GM12878 (cell line): ENCODE measurements around the gene ATRNL1. TPM values are rescaled to one million over a fixed set of nuclear protein-coding genes. Genes with fewer than 3 reads are reported as not detected.

Source experiments
- ATAC-seq: fragments of 200-7000 bp; cut with Tn5 transposase; 3 replicates; pipeline ENCODE4 v1.9.1; 2020; ENCODE audit warnings: mild to moderate bottlenecking, moderate library complexity
- BruUV-seq: library from RNA; stranded (reverse); fragments of 400-500 nt; replicated peaks from 2 replicates; lab custom pipeline; 2021; lab: Mats Ljungman, UMichigan
- CTCF ChIA-PET: fragments of 300-600 bp; sonication (Branson Sonifier 250); formaldehyde crosslinking; extraction: SDS; loops from one replicate; lab custom pipeline; 2021; ENCODE audit warnings: inconsistent platforms; lab: Yijun Ruan, JAX
- POLR2A ChIA-PET: fragments of 350-600 bp; formaldehyde crosslinking; extraction: SDS; loops from one replicate; lab custom pipeline; 2021; ENCODE audit warnings: inconsistent platforms; lab: Charles Lee
- RAD21 ChIA-PET: fragments of 300-600 bp; sonication (Branson Sonifier 250); formaldehyde crosslinking; loops from one replicate; lab custom pipeline; 2023; ENCODE audit warnings: antibody characterized with exemption; ENCODE audit not compliant: unreplicated experiment; lab: Charles Lee
- SMC1A ChIA-PET: fragments of 300-600 bp; sonication (Branson Sonifier 250); formaldehyde crosslinking; loops from one replicate; lab custom pipeline; 2023; ENCODE audit not compliant: unreplicated experiment, uncharacterized antibody; lab: Charles Lee
- DNase-seq: peaks from one replicate; pipeline ENCODE4 v3.0.0-alpha.2; 2011; ENCODE audit warnings: low read depth, low spot score
- FAIRE-seq: peaks from 3 replicates; lab custom pipeline; 2011; peaks lifted over from hg19 to GRCh38; lab: Jason Lieb, UNC
- H2AFZ ChIP-seq: 2 replicates; pipeline ENCODE4 v1.6.0; 2011; ENCODE audit warnings: low read depth, low read length, control low read depth; ENCODE audit not compliant: control insufficient read depth
- H3K27ac ChIP-seq: 2 replicates; pipeline ENCODE4 v1.5.1; 2011; ENCODE audit warnings: control low read depth; ENCODE audit not compliant: control insufficient read depth, insufficient read depth
- H3K27me3 ChIP-seq, 2 experiments: replicated peaks in 1 of 2; 2 replicates each; pipeline versions ENCODE4 v1.6.0 to v1.6.1; 2011; ENCODE audit warnings: low read length in 1 of 2; ENCODE audit not compliant: control insufficient read depth in 2 of 2, insufficient read depth in 2 of 2
- H3K36me3 ChIP-seq, 2 experiments: 2 replicates each; pipeline ENCODE4 v1.5.1; 2011; ENCODE audit warnings: low read length in 1 of 2; ENCODE audit not compliant: control insufficient read depth in 2 of 2, insufficient read depth in 2 of 2
- H3K4me1 ChIP-seq: 2 replicates; pipeline ENCODE4 v1.6.1; 2011; ENCODE audit warnings: mild to moderate bottlenecking, low read length, moderate library complexity, mixed read lengths; ENCODE audit not compliant: control insufficient read depth, insufficient read depth
- H3K4me2 ChIP-seq: 2 replicates; pipeline ENCODE4 v1.6.0; 2011; ENCODE audit warnings: control low read depth; ENCODE audit not compliant: control insufficient read depth, insufficient read depth
- H3K4me3 ChIP-seq: fragments of 200-600 bp; sonication (generic); 2 replicates; pipeline ENCODE4 v1.5.1; 2016
- H3K79me2 ChIP-seq: 2 replicates; pipeline ENCODE4 v1.6.0; 2011; ENCODE audit warnings: low read length; ENCODE audit not compliant: control insufficient read depth, insufficient read depth
- H3K9ac ChIP-seq: 2 replicates; pipeline ENCODE4 v1.8.0; 2011; ENCODE audit warnings: low read length, control low read depth, mixed read lengths; ENCODE audit not compliant: control insufficient read depth, insufficient read depth
- H3K9me3 ChIP-seq: replicated peaks from 3 replicates; pipeline ENCODE4 v1.5.1; 2011; ENCODE audit warnings: mild to moderate bottlenecking, low read length; ENCODE audit not compliant: control insufficient read depth, insufficient read depth
- H4K20me1 ChIP-seq: 2 replicates; pipeline ENCODE4 v1.6.0; 2011; ENCODE audit not compliant: control insufficient read depth, insufficient read depth
- ATF7 ChIP-seq: fragments of 450-650 bp; IDR thresholded peaks from 2 replicates; pipeline ENCODE4 v1.6.1; 2016; ENCODE audit warnings: low read depth, mild to moderate bottlenecking
- KLF5 ChIP-seq: fragments of 450-650 bp; IDR thresholded peaks from 2 replicates; pipeline ENCODE4 v1.6.1; 2014; ENCODE audit warnings: mild to moderate bottlenecking; ENCODE audit not compliant: partially characterized antibody
- NR2F1 ChIP-seq: fragments of 450-650 bp; conservative IDR thresholded peaks from 2 replicates; pipeline ENCODE4 v1.6.1; 2017; ENCODE audit warnings: mild to moderate bottlenecking
- NRF1 ChIP-seq: conservative IDR thresholded peaks from 2 replicates; pipeline ENCODE4 v1.6.1; 2011; ENCODE audit warnings: mild to moderate bottlenecking, low read depth, low read length, improper control_type of control experiment
- SUZ12 ChIP-seq: fragments of 200-600 bp; sonication (generic); IDR thresholded peaks from one replicate; pipeline ENCODE4 v1.6.1; 2018; ENCODE audit warnings: antibody characterized with exemption, mild to moderate bottlenecking; ENCODE audit not compliant: unreplicated experiment
- ZNF207 ChIP-seq: fragments of 450-650 bp; IDR thresholded peaks from 2 replicates; pipeline ENCODE4 v1.6.1; 2014; ENCODE audit warnings: antibody characterized with exemption, mild to moderate bottlenecking, borderline replicate concordance
- WGBS: methylation state at CpG from one replicate; pipeline ENCODE4 v1.1.6; 2016; ENCODE audit warnings: low lambda C conversion rate; ENCODE audit not compliant: insufficient replicate concordance, insufficient coverage; ENCODE audit errors: missing lambda C conversion rate; 5-methylcytosine and 5-hydroxymethylcytosine counted together
- in situ Hi-C: fragments of 300-500 bp; cut with MboI; formaldehyde crosslinking; loops from 9 replicates; pipeline ENCODE4 v1.14.3; 2018; ENCODE audit warnings: mixed read lengths
- intact Hi-C: fragments of 100-400 bp; cut with micrococcal nuclease; formaldehyde crosslinking; loops from one replicate; pipeline ENCODE4 v1.14.2; 2022; ENCODE audit not compliant: unreplicated experiment
- polyA plus RNA-seq, 11 experiments: library from polyadenylated mRNA; depleted of rRNA in 4 of 11; unstranded in 6 of 11; stranded (reverse) in 5 of 11; fragments of >200 nt; fragmentation: Nextera tagmentation in 4 of 11; fragmentation: Illumina TruSeq in 1 of 11; extraction: Ambion mirVana in 4 of 11; extraction: Trizol in 1 of 11; gene quantifications; 1 replicate in 1 of 11; 2 replicates in 10 of 11; pipeline versions ENCODE4 v1.2.1 to v1.2.3, GENCODE V29; 2011 to 2016; ENCODE audit warnings: inconsistent platforms in 2 of 11, missing spikeins in 2 of 11, low read depth in 1 of 11
- total RNA-seq, 4 experiments: library from RNA; depleted of rRNA in 3 of 4; stranded (reverse); fragments of >200 nt in 3 of 4; fragmentation: Illumina TruSeq in 1 of 4; extraction: Trizol in 1 of 4; gene quantifications; 2 replicates each; pipeline versions ENCODE4 v1.2.1 to v1.2.3, GENCODE V29; 2013 to 2021
- TF ChIP-seq, protein P1 (sequence below): fragments of 150-350 bp; IDR thresholded peaks from 2 replicates; pipeline ENCODE4 v1.6.1; 2016; ENCODE audit warnings: low read depth, low read length
- TF ChIP-seq, protein P2 (sequence below): IDR thresholded peaks from 2 replicates; pipeline ENCODE4 v1.6.1; 2011; ENCODE audit warnings: low read depth, mild to moderate bottlenecking, low read length, moderate library complexity, borderline replicate concordance; ENCODE audit errors: extremely low read depth
- TF ChIP-seq, protein P3 (sequence below): fragments of 450-650 bp; conservative IDR thresholded peaks from 2 replicates; pipeline ENCODE4 v1.6.1; 2017; ENCODE audit warnings: mild to moderate bottlenecking, moderate library complexity

The ATRNL1 gene
- total and polyA plus RNA-seq, 10 of the 15 experiments (the other 5 are each of a cell fraction or from before 2014, with no cell fraction given) = 0.03 to 1.4 (median 0.34) TPM

GRCh38 chr10:115052226-115052625, 40.9 kb upstream of the ATRNL1 start:
- ChIA-PET CTCF (no interaction called here), POLR2A (no interaction called here), RAD21 (no interaction called here)
- 86% methylated on average over 3 of the region's 3 CpGs for whole genome bisulfite sequencing
- Histone ChIP-seq H3K9ac (no peak overlapping the region), H3K27me3 (no peaks in the 10 kb centered on the region; a peak in 2 of 4 replicates), H3K4me3 (no peak overlapping the region), H4K20me1 (no peaks in the 10 kb centered on the region), H3K36me3 (no peaks in the 10 kb centered on the region), H3K4me2 (no peak overlapping the region), H3K79me2 (no peaks in the 10 kb centered on the region), H3K9me3 (no peaks in the 10 kb centered on the region), H2AFZ (no peak overlapping the region)
- intact Hi-C loops = no loop called here
- BruUV-seq = no TSS peak
- no peak for DNase-seq
- FAIRE-seq = no peak
- no peak for ATAC-seq
- in situ Hi-C loops = no loop called here
- no peak for TF ChIP-seq NR2F1
- TF ChIP-seq, protein P1, sequence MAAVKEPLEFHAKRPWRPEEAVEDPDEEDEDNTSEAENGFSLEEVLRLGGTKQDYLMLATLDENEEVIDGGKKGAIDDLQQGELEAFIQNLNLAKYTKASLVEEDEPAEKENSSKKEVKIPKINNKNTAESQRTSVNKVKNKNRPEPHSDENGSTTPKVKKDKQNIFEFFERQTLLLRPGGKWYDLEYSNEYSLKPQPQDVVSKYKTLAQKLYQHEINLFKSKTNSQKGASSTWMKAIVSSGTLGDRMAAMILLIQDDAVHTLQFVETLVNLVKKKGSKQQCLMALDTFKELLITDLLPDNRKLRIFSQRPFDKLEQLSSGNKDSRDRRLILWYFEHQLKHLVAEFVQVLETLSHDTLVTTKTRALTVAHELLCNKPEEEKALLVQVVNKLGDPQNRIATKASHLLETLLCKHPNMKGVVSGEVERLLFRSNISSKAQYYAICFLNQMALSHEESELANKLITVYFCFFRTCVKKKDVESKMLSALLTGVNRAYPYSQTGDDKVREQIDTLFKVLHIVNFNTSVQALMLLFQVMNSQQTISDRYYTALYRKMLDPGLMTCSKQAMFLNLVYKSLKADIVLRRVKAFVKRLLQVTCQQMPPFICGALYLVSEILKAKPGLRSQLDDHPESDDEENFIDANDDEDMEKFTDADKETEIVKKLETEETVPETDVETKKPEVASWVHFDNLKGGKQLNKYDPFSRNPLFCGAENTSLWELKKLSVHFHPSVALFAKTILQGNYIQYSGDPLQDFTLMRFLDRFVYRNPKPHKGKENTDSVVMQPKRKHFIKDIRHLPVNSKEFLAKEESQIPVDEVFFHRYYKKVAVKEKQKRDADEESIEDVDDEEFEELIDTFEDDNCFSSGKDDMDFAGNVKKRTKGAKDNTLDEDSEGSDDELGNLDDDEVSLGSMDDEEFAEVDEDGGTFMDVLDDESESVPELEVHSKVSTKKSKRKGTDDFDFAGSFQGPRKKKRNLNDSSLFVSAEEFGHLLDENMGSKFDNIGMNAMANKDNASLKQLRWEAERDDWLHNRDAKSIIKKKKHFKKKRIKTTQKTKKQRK = no peak
- TF ChIP-seq ATF7 = no peak
- no peak for TF ChIP-seq KLF5
- TF ChIP-seq, protein P2, sequence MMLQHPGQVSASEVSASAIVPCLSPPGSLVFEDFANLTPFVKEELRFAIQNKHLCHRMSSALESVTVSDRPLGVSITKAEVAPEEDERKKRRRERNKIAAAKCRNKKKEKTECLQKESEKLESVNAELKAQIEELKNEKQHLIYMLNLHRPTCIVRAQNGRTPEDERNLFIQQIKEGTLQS = no peak
- TF ChIP-seq, protein P3, sequence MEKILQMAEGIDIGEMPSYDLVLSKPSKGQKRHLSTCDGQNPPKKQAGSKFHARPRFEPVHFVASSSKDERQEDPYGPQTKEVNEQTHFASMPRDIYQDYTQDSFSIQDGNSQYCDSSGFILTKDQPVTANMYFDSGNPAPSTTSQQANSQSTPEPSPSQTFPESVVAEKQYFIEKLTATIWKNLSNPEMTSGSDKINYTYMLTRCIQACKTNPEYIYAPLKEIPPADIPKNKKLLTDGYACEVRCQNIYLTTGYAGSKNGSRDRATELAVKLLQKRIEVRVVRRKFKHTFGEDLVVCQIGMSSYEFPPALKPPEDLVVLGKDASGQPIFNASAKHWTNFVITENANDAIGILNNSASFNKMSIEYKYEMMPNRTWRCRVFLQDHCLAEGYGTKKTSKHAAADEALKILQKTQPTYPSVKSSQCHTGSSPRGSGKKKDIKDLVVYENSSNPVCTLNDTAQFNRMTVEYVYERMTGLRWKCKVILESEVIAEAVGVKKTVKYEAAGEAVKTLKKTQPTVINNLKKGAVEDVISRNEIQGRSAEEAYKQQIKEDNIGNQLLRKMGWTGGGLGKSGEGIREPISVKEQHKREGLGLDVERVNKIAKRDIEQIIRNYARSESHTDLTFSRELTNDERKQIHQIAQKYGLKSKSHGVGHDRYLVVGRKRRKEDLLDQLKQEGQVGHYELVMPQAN = no peak
- TF ChIP-seq ZNF207 = no peak
- no peak for TF ChIP-seq NRF1
- no peak for TF ChIP-seq SUZ12
- TF ChIP-seq, all 136 proteins: peak for 0
- Histone ChIP-seq H3K27ac (no peak overlapping the region), H3K4me1 (no peaks in the 10 kb centered on the region)
- SMC1A ChIA-PET = no interaction called here
